ENCODE measurements around the gene JUNB. TPM values are rescaled to one million over a fixed set of nuclear protein-coding genes. Genes with fewer than 3 reads are reported as not detected.

Gene JUNB
- total and polyA plus RNA-seq, 2 of the 13 experiments (the other 11 are each of a cell fraction or from before 2014, with no cell fraction given) = 7.7 to 8.2 TPM

DNA sequence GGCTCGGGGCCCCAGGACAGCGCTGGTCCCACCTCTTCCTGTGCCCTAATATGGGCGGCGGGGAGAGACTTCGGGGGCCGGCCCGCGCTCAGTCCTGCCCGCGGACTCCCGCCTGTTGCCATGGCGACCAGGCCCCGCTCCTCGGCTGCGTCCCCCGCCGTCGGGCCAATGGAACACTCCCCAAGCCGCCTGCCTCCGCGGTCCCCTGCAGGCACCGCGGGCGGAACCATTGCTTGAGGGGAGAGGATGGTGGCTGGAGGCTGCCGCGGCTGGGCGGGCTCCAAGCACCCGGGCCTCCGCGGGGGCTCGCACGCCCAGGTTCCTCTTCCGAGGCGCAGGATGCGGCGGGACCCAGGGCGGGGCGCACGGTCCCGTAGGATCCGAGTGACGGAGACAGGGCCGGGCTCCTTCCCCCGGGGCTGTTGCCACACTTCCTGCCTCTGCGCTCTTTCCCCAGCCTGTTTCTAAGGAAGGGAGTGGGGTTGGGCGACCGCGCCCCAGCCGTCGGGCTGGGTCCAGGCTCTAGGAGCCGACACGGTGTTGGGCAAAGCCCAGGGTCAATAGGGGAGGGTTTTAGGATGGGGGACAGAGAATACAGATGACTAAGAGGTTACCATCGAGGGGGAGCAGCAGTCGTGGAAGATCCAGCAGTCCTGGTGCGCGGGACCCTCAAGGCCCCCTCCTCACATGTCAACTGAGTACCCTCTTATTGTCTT is 1.2 kb upstream of the JUNB start (continued):
- TF ChIP-seq, protein P1, sequence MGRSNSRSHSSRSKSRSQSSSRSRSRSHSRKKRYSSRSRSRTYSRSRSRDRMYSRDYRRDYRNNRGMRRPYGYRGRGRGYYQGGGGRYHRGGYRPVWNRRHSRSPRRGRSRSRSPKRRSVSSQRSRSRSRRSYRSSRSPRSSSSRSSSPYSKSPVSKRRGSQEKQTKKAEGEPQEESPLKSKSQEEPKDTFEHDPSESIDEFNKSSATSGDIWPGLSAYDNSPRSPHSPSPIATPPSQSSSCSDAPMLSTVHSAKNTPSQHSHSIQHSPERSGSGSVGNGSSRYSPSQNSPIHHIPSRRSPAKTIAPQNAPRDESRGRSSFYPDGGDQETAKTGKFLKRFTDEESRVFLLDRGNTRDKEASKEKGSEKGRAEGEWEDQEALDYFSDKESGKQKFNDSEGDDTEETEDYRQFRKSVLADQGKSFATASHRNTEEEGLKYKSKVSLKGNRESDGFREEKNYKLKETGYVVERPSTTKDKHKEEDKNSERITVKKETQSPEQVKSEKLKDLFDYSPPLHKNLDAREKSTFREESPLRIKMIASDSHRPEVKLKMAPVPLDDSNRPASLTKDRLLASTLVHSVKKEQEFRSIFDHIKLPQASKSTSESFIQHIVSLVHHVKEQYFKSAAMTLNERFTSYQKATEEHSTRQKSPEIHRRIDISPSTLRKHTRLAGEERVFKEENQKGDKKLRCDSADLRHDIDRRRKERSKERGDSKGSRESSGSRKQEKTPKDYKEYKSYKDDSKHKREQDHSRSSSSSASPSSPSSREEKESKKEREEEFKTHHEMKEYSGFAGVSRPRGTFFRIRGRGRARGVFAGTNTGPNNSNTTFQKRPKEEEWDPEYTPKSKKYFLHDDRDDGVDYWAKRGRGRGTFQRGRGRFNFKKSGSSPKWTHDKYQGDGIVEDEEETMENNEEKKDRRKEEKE (IDR thresholded peaks at IDR 0.05) = no peak
- TF ChIP-seq, protein P2, sequence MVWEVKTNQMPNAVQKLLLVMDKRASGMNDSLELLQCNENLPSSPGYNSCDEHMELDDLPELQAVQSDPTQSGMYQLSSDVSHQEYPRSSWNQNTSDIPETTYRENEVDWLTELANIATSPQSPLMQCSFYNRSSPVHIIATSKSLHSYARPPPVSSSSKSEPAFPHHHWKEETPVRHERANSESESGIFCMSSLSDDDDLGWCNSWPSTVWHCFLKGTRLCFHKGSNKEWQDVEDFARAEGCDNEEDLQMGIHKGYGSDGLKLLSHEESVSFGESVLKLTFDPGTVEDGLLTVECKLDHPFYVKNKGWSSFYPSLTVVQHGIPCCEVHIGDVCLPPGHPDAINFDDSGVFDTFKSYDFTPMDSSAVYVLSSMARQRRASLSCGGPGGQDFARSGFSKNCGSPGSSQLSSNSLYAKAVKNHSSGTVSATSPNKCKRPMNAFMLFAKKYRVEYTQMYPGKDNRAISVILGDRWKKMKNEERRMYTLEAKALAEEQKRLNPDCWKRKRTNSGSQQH (CRISPR knock-in tag; IDR thresholded peaks at IDR 0.05; ENCODE audit: low read depth) = no peak
- TF ChIP-seq, protein P3, sequence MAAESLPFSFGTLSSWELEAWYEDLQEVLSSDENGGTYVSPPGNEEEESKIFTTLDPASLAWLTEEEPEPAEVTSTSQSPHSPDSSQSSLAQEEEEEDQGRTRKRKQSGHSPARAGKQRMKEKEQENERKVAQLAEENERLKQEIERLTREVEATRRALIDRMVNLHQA (CRISPR knock-in tag; IDR thresholded peaks at IDR 0.05) = no peak
- TF ChIP-seq ZNF296 (CRISPR knock-in tag; conservative IDR thresholded peaks at IDR 0.05) (no peak), NBN (conservative IDR thresholded peaks at IDR 0.05) (no peak), ZFP1 (CRISPR knock-in tag; IDR thresholded peaks at IDR 0.05) (no peak), ZNF543 (CRISPR knock-in tag; IDR thresholded peaks at IDR 0.05) (no peak; the same call in 1 of the 2 replicates), KDM4B (CRISPR knock-in tag; IDR thresholded peaks at IDR 0.05) (no peak), ZNF431 (CRISPR knock-in tag; IDR thresholded peaks at IDR 0.05; ENCODE audit: borderline replicate concordance, low read depth) (no peak), PHF20 (CRISPR knock-in tag; IDR thresholded peaks at IDR 0.05) (no peak), ZNF430 (CRISPR knock-in tag; IDR thresholded peaks at IDR 0.05) (0 out of 2 replicates have a peak, but pooled peaks have one; percentile 26), JUN (CRISPR knock-in tag; IDR thresholded peaks at IDR 0.05) (no peak)
- TF ChIP-seq, protein P4, sequence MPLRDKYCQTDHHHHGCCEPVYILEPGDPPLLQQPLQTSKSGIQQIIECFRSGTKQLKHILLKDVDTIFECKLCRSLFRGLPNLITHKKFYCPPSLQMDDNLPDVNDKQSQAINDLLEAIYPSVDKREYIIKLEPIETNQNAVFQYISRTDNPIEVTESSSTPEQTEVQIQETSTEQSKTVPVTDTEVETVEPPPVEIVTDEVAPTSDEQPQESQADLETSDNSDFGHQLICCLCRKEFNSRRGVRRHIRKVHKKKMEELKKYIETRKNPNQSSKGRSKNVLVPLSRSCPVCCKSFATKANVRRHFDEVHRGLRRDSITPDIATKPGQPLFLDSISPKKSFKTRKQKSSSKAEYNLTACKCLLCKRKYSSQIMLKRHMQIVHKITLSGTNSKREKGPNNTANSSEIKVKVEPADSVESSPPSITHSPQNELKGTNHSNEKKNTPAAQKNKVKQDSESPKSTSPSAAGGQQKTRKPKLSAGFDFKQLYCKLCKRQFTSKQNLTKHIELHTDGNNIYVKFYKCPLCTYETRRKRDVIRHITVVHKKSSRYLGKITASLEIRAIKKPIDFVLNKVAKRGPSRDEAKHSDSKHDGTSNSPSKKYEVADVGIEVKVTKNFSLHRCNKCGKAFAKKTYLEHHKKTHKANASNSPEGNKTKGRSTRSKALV (CRISPR knock-in tag; IDR thresholded peaks at IDR 0.05) = no peak
- TF ChIP-seq, protein P5, sequence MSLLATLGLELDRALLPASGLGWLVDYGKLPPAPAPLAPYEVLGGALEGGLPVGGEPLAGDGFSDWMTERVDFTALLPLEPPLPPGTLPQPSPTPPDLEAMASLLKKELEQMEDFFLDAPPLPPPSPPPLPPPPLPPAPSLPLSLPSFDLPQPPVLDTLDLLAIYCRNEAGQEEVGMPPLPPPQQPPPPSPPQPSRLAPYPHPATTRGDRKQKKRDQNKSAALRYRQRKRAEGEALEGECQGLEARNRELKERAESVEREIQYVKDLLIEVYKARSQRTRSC (CRISPR knock-in tag; IDR thresholded peaks at IDR 0.05; ENCODE audit: low read depth) = no peak
- TF ChIP-seq, protein P6, sequence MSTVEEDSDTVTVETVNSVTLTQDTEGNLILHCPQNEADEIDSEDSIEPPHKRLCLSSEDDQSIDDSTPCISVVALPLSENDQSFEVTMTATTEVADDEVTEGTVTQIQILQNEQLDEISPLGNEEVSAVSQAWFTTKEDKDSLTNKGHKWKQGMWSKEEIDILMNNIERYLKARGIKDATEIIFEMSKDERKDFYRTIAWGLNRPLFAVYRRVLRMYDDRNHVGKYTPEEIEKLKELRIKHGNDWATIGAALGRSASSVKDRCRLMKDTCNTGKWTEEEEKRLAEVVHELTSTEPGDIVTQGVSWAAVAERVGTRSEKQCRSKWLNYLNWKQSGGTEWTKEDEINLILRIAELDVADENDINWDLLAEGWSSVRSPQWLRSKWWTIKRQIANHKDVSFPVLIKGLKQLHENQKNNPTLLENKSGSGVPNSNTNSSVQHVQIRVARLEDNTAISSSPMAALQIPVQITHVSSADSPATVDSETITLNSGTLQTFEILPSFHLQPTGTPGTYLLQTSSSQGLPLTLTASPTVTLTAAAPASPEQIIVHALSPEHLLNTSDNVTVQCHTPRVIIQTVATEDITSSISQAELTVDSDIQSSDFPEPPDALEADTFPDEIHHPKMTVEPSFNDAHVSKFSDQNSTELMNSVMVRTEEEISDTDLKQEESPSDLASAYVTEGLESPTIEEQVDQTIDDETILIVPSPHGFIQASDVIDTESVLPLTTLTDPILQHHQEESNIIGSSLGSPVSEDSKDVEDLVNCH (CRISPR knock-in tag; IDR thresholded peaks at IDR 0.05) = no peak
- TF ChIP-seq, protein P7, sequence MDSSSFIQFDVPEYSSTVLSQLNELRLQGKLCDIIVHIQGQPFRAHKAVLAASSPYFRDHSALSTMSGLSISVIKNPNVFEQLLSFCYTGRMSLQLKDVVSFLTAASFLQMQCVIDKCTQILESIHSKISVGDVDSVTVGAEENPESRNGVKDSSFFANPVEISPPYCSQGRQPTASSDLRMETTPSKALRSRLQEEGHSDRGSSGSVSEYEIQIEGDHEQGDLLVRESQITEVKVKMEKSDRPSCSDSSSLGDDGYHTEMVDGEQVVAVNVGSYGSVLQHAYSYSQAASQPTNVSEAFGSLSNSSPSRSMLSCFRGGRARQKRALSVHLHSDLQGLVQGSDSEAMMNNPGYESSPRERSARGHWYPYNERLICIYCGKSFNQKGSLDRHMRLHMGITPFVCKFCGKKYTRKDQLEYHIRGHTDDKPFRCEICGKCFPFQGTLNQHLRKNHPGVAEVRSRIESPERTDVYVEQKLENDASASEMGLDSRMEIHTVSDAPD (CRISPR knock-in tag; IDR thresholded peaks at IDR 0.05) = no peak
- TF ChIP-seq, protein P8, sequence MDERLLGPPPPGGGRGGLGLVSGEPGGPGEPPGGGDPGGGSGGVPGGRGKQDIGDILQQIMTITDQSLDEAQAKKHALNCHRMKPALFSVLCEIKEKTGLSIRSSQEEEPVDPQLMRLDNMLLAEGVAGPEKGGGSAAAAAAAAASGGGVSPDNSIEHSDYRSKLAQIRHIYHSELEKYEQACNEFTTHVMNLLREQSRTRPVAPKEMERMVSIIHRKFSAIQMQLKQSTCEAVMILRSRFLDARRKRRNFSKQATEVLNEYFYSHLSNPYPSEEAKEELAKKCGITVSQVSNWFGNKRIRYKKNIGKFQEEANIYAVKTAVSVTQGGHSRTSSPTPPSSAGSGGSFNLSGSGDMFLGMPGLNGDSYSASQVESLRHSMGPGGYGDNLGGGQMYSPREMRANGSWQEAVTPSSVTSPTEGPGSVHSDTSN (CRISPR knock-in tag; IDR thresholded peaks at IDR 0.05) = no peak

Data from HepG2 (cell line).